Neural cell (in vitro differentiated cells): Measurements from ENCODE around the gene CANT1. TPM values are rescaled to one million over a fixed set of nuclear protein-coding genes. Genes with fewer than 3 reads are reported as not detected.

ENCODE experiments used
- H2AFZ ChIP-seq: fragments of 200-600, 300-800 bp; sonication (generic), shearing (Covaris generic); 2 replicates; pipeline ENCODE4 v1.6.0; 2014; ENCODE audit warnings: low read depth, mild to moderate bottlenecking, antibody characterized with exemption, low read length, moderate library complexity
- H3F3A ChIP-seq: fragments of 200-600 bp; shearing (Covaris generic); 2 replicates; pipeline ENCODE4 v1.6.1; 2016; ENCODE audit warnings: mild to moderate bottlenecking, moderate library complexity, mixed read lengths, antibody characterized with exemption, low read length; ENCODE audit not compliant: insufficient read depth, poor library complexity, severe bottlenecking
- H3K27ac ChIP-seq: fragments of 200-600, 300-800 bp; sonication (generic), shearing (Covaris generic); 2 replicates; pipeline ENCODE4 v1.5.1; 2014; ENCODE audit warnings: mild to moderate bottlenecking, low read length, moderate library complexity
- H3K27me3 ChIP-seq: fragments of 300-800, 200-600 bp; sonication (generic), shearing (Covaris generic); 2 replicates; pipeline ENCODE4 v1.6.0; 2014; ENCODE audit warnings: mild to moderate bottlenecking, low read depth, low read length, moderate library complexity; ENCODE audit not compliant: insufficient read depth
- H3K36me3 ChIP-seq: fragments of 300-800, 200-600 bp; sonication (generic), shearing (Covaris generic); 2 replicates; pipeline ENCODE4 v1.5.1; 2014; ENCODE audit warnings: mild to moderate bottlenecking, antibody characterized with exemption, low read length, moderate library complexity; ENCODE audit not compliant: insufficient read depth
- H3K4me2 ChIP-seq: fragments of 300-800, 200-600 bp; sonication (generic), shearing (Covaris generic); 2 replicates; pipeline ENCODE4 v1.6.0; 2014; ENCODE audit warnings: mild to moderate bottlenecking, low read length
- H3K4me3 ChIP-seq: fragments of 300-800, 200-600 bp; sonication (generic), shearing (Covaris generic); 2 replicates; pipeline ENCODE4 v1.5.1; 2014; ENCODE audit warnings: mild to moderate bottlenecking, low read length, moderate library complexity
- H3K79me2 ChIP-seq: fragments of 200-600 bp; shearing (Covaris generic); replicated peaks from 2 replicates; pipeline ENCODE4 v1.6.0; 2014; ENCODE audit warnings: mild to moderate bottlenecking, low read length, moderate library complexity; ENCODE audit not compliant: insufficient read depth
- H3K9ac ChIP-seq: fragments of 300-800, 200-600 bp; sonication (generic), shearing (Covaris generic); 2 replicates; pipeline ENCODE4 v1.6.1; 2016; ENCODE audit warnings: mild to moderate bottlenecking, low read length, mixed read lengths
- H3K9me2 ChIP-seq: fragments of 200-600 bp; shearing (Covaris generic); 2 replicates; pipeline ENCODE4 v1.6.1; 2016; ENCODE audit warnings: mild to moderate bottlenecking, low read length, mixed read lengths; ENCODE audit not compliant: insufficient read depth
- H3K9me3 ChIP-seq: fragments of 200-600, 300-800 bp; sonication (generic), shearing (Covaris generic); 2 replicates; pipeline ENCODE4 v1.6.1; 2016; ENCODE audit warnings: mild to moderate bottlenecking, mixed run types, low read length, moderate library complexity, mixed read lengths
- H4K20me1 ChIP-seq: fragments of 200-600 bp; shearing (Covaris generic); 2 replicates; pipeline ENCODE4 v1.6.1; 2016; ENCODE audit warnings: mild to moderate bottlenecking, mixed run types; ENCODE audit not compliant: insufficient read depth
- CTCF ChIP-seq: fragments of 450-650 bp; IDR thresholded peaks from 2 replicates; pipeline ENCODE4 v1.5.1; 2014; ENCODE audit warnings: antibody characterized with exemption, mild to moderate bottlenecking, moderate library complexity; ENCODE audit not compliant: poor library complexity, severe bottlenecking
- EP300 ChIP-seq: fragments of 450-650 bp; conservative IDR thresholded peaks from 2 replicates; pipeline ENCODE4 v1.6.1; 2014; ENCODE audit warnings: antibody characterized with exemption, mild to moderate bottlenecking, moderate library complexity; ENCODE audit not compliant: poor library complexity, severe bottlenecking
- EZH2 ChIP-seq: fragments of 200-600, 300-800 bp; shearing (Covaris generic), sonication (generic); IDR thresholded peaks from 2 replicates; pipeline ENCODE4 v1.6.1; 2014; ENCODE audit warnings: antibody characterized with exemption, low read length, borderline replicate concordance, mild to moderate bottlenecking; ENCODE audit not compliant: insufficient read depth, poor library complexity, severe bottlenecking
- MXI1 ChIP-seq: fragments of 450-650 bp; conservative IDR thresholded peaks from 2 replicates; pipeline ENCODE4 v1.6.1; 2014; ENCODE audit warnings: antibody characterized with exemption, mild to moderate bottlenecking; ENCODE audit not compliant: poor library complexity, severe bottlenecking
- POLR2AphosphoS5 ChIP-seq: IDR thresholded peaks from 2 replicates; pipeline ENCODE4 v1.6.1; 2012
- RAD21 ChIP-seq: fragments of 450-650 bp; conservative IDR thresholded peaks from 2 replicates; pipeline ENCODE4 v1.6.1; 2014; ENCODE audit warnings: antibody characterized with exemption, mild to moderate bottlenecking, moderate library complexity
- REST ChIP-seq: IDR thresholded peaks from 2 replicates; pipeline ENCODE4 v1.6.1; 2012; ENCODE audit warnings: borderline replicate concordance
- SMC3 ChIP-seq: fragments of 450-650 bp; conservative IDR thresholded peaks from 2 replicates; pipeline ENCODE4 v1.6.1; 2014; ENCODE audit warnings: antibody characterized with exemption, mild to moderate bottlenecking, moderate library complexity; ENCODE audit not compliant: poor library complexity
- TAF1 ChIP-seq: IDR thresholded peaks from 2 replicates; pipeline ENCODE4 v1.6.1; 2012; ENCODE audit warnings: low read depth
- polyA plus RNA-seq: library from polyadenylated mRNA; depleted of rRNA; stranded (reverse); fragments of >200 nt; gene quantifications from 2 replicates; pipeline ENCODE4 v1.2.3, GENCODE V29; 2014

CANT1 gene
- polyA plus RNA-seq, 1 donor from 2014 or later = 17.7 TPM

DNA sequence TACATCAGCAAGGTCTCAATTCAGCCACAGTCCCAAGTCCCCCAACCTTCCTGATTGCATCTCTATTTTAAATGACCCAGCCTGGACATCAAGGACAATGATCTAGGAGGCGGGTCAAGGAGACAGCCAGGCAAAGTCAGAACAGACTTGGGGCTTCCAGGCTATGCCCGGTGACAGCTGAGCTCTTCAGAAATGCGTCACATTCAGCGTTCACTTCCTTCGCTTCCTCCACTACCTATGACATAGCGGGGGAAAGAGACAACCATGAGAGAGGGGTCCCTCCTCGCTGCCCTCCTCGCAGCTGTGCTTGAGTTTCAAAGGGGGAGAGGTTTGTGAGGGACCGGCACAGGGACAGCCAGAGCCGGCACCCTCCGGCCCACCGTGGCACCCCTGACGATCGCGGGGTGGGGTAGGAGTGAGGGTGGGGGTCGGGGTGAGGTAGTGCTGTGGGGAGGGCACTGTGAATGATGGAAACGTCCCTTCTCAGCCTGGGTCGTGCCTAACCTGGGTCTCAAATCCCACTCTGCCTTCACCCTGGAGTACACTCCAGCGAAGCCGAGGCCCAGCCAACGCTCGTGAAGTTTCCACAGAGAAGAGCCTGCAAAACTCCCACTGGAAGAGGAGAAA is 17.5 kb downstream of the CANT1 start:
- no peaks in the 10 kb centered on the region for H3K9me2 ChIP-seq
- no peaks in the 10 kb centered on the region for H3K27me3 ChIP-seq
- no peak overlapping the region for H3K9ac ChIP-seq
- H3K36me3 ChIP-seq = no peaks in the 10 kb centered on the region
- no peaks in the 10 kb centered on the region for H3K79me2 ChIP-seq
- H3K4me2 ChIP-seq = no peak overlapping the region
- H3K4me3 ChIP-seq = no peak overlapping the region
- H3K27ac ChIP-seq = no peak overlapping the region
- TF ChIP-seq POLR2AphosphoS5 (no peak), EZH2 (no peak), SMC3 (no peak), TAF1 (no peak), MXI1 (no peak), RAD21 (no peak)
- no peaks in the 10 kb centered on the region for H4K20me1 ChIP-seq
- no peaks in the 10 kb centered on the region for H3K9me3 ChIP-seq
- H3F3A ChIP-seq = no peaks in the 10 kb centered on the region
- no peak overlapping the region for H2AFZ ChIP-seq

- Histone ChIP-seq H3K4me2 (no peak overlapping the region), H4K20me1 (no peaks in the 10 kb centered on the region), H3K9ac (no peak overlapping the region), H3K27ac (no peak overlapping the region), H3K79me2 (no peaks in the 10 kb centered on the region), H3K4me3 (no peak overlapping the region), H3K27me3 (no peaks in the 10 kb centered on the region), H3K9me2 (no peaks in the 10 kb centered on the region), H3K36me3 (no peaks in the 10 kb centered on the region), H3K9me3 (no peaks in the 10 kb centered on the region), H3F3A (no peaks in the 10 kb centered on the region), H2AFZ (no peak overlapping the region)
- TF ChIP-seq EZH2 (no peak), RAD21 (no peak), EP300 (no peak), SMC3 (no peak), MXI1 (no peak), REST (no peak), POLR2AphosphoS5 (no peak), TAF1 (no peak), CTCF (no peak)
Measured at GRCh38 chr17:78991017-78991738, 18.4 kb downstream of the CANT1 start.
